ENCODE results near the gene GRID1. TPM values are rescaled to one million over a fixed set of nuclear protein-coding genes. Genes with fewer than 3 reads are reported as not detected.

Gene GRID1
- total RNA-seq, 1 experiment from 2014 or later, result not detected

DNA sequence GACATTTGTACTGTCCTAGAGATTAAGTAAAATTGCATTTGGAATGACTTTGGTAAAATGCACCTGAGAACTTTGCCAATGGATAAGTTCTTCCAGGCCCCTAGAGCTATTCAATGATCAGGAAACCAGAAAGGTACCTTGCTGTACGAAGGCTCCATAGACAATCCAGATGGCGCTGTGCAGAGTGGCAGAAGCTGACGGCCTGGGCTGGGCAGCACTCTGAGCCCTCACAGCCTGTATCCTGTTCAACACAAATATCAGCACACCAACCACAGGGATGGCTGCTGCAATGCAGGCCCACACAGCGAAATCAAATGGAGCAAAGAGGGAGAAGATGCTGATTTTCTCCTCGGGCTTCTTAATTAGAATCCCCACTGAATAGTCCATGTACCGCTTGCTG is 642.4 kb downstream of the GRID1 start:
- no peaks in the 10 kb centered on the region for H3K9me2 ChIP-seq (replicated peaks; ENCODE audit: low read length)
- no peaks in the 10 kb centered on the region for H4K20me1 ChIP-seq (ENCODE audit: low read length)
- H3K9ac ChIP-seq (ENCODE audit: low read length), result no peak overlapping the region
- no peaks in the 10 kb centered on the region for H3K9me3 ChIP-seq (ENCODE audit: low read length)
- TF ChIP-seq EZH2phosphoT487 (IDR thresholded peaks at IDR 0.05; ENCODE audit: borderline replicate concordance, low read length) (no peak), CTCF (conservative IDR thresholded peaks at IDR 0.05; ENCODE audit: low read depth, low read length) (no peak), EZH2 (IDR thresholded peaks at IDR 0.05; ENCODE audit: low read length, unreplicated experiment) (no peak)
- ChIA-PET CTCF (no interaction called here), POLR2A (ENCODE audit: unreplicated experiment) (no interaction called here)
- no peaks in the 10 kb centered on the region for H3K27me3 ChIP-seq (ENCODE audit: low read length)
- no peak overlapping the region for H3K27ac ChIP-seq (ENCODE audit: low read length)
- no peaks in the 10 kb centered on the region for H3K79me2 ChIP-seq (ENCODE audit: low read length)
- no peak overlapping the region for H3K4me3 ChIP-seq (ENCODE audit: low read length)
- H3K4me2 ChIP-seq (ENCODE audit: low read length), result no peak overlapping the region
- DNase-seq (no peak), ATAC-seq (no peak)
- H2AFZ ChIP-seq (ENCODE audit: low read length), result no peak overlapping the region
- no peaks in the 10 kb centered on the region for H3K4me1 ChIP-seq (ENCODE audit: insufficient read depth, low read length)
- no TSS peak for BruUV-seq (replicated peaks)
- H3K36me3 ChIP-seq (ENCODE audit: low read depth, low read length), result no peaks in the 10 kb centered on the region
- no peaks in the 10 kb centered on the region for H3F3A ChIP-seq (ENCODE audit: low read length, unreplicated experiment)
- intact Hi-C loops (cut with micrococcal nuclease), result no loop called here

DNA sequence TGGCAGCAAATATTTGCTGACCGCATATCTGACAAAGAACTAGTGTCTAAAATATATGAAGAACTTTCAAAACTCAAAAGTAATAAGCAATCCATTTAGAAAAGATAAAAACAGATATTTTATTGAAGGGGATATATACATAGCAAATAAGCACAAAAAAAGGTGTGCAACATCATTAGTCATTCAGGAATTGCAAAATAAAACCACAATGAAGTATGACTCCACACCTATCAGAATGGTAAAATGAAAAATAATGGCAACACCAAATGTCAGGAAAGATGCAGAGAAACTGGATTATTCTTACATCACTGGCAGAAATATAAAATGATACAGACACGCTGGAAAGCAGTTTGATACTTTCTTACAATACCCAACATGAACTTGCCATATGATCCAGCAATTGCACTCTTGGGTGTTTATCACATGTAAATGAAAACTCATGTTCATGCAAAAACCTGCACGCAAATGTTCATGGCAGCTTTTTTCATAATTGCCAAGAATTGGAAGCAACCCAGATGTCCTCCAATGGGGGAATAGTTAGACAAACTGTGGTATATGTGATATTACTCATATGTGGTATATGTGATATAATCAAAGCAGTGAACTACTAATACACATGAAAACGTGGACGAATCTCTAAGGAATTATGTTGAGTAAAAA is 645.5 kb downstream of the GRID1 start:
- H3K4me3 ChIP-seq (ENCODE audit: low read length), result no peak overlapping the region
- no peaks in the 10 kb centered on the region for H4K20me1 ChIP-seq (ENCODE audit: low read length)
- ChIA-PET CTCF (no interaction called here), POLR2A (ENCODE audit: unreplicated experiment) (no interaction called here)
- H3K27ac ChIP-seq (ENCODE audit: low read length), result no peak overlapping the region
- H3F3A ChIP-seq (ENCODE audit: low read length, unreplicated experiment), result no peaks in the 10 kb centered on the region
- no peak for TF ChIP-seq EZH2 (IDR thresholded peaks at IDR 0.05; ENCODE audit: low read length, unreplicated experiment)
- TF ChIP-seq EZH2phosphoT487 (IDR thresholded peaks at IDR 0.05; ENCODE audit: borderline replicate concordance, low read length), result no peak
- no peak for TF ChIP-seq CTCF (conservative IDR thresholded peaks at IDR 0.05; ENCODE audit: low read depth, low read length)
- H3K9me3 ChIP-seq (ENCODE audit: low read length), result no peaks in the 10 kb centered on the region
- no peak overlapping the region for H2AFZ ChIP-seq (ENCODE audit: low read length)
- intact Hi-C loops (cut with micrococcal nuclease), result no loop called here
- no peaks in the 10 kb centered on the region for H3K36me3 ChIP-seq (ENCODE audit: low read depth, low read length)
- no peaks in the 10 kb centered on the region for H3K27me3 ChIP-seq (ENCODE audit: low read length)
- H3K79me2 ChIP-seq (ENCODE audit: low read length), result no peaks in the 10 kb centered on the region
- no peak for ATAC-seq
- DNase-seq, result no peak
- no peak overlapping the region for H3K4me2 ChIP-seq (ENCODE audit: low read length)
- H3K4me1 ChIP-seq (ENCODE audit: insufficient read depth, low read length), result no peaks in the 10 kb centered on the region
- no TSS peak for BruUV-seq (replicated peaks)
- H3K9ac ChIP-seq (ENCODE audit: low read length), result no peak overlapping the region
- no peaks in the 10 kb centered on the region for H3K9me2 ChIP-seq (replicated peaks; ENCODE audit: low read length)

GRCh38 chr10:85719408-85719807 is 647.2 kb downstream of the GRID1 start:
- H3K9ac ChIP-seq (ENCODE audit: low read length), result no peak overlapping the region
- H3K36me3 ChIP-seq (ENCODE audit: low read depth, low read length), result no peaks in the 10 kb centered on the region
- no peaks in the 10 kb centered on the region for H3F3A ChIP-seq (ENCODE audit: low read length, unreplicated experiment)
- H3K9me3 ChIP-seq (ENCODE audit: low read length), result no peaks in the 10 kb centered on the region
- TF ChIP-seq EZH2phosphoT487 (IDR thresholded peaks at IDR 0.05; ENCODE audit: borderline replicate concordance, low read length), result no peak
- TF ChIP-seq EZH2 (IDR thresholded peaks at IDR 0.05; ENCODE audit: low read length, unreplicated experiment), result no peak
- no peak for TF ChIP-seq CTCF (conservative IDR thresholded peaks at IDR 0.05; ENCODE audit: low read depth, low read length)
- POLR2A ChIA-PET (ENCODE audit: unreplicated experiment), result no interaction called here
- no peak overlapping the region for H2AFZ ChIP-seq (ENCODE audit: low read length)
- H3K4me1 ChIP-seq (ENCODE audit: insufficient read depth, low read length), result no peaks in the 10 kb centered on the region
- no peaks in the 10 kb centered on the region for H3K79me2 ChIP-seq (ENCODE audit: low read length)
- CTCF ChIA-PET, result no interaction called here
- H3K27ac ChIP-seq (ENCODE audit: low read length), result no peak overlapping the region
- intact Hi-C loops (cut with micrococcal nuclease), result no loop called here
- H3K4me2 ChIP-seq (ENCODE audit: low read length), result no peak overlapping the region
- ATAC-seq (no peak), DNase-seq (no peak)
- H3K9me2 ChIP-seq (replicated peaks; ENCODE audit: low read length), result no peaks in the 10 kb centered on the region
- no peaks in the 10 kb centered on the region for H4K20me1 ChIP-seq (ENCODE audit: low read length)
- no TSS peak for BruUV-seq (replicated peaks)
- H3K27me3 ChIP-seq (ENCODE audit: low read length), result no peaks in the 10 kb centered on the region
- H3K4me3 ChIP-seq (ENCODE audit: low read length), result no peak overlapping the region

Data from PC-3 (cell line).